ENCODE data around the gene ATCAY.

ATCAY gene

DNA sequence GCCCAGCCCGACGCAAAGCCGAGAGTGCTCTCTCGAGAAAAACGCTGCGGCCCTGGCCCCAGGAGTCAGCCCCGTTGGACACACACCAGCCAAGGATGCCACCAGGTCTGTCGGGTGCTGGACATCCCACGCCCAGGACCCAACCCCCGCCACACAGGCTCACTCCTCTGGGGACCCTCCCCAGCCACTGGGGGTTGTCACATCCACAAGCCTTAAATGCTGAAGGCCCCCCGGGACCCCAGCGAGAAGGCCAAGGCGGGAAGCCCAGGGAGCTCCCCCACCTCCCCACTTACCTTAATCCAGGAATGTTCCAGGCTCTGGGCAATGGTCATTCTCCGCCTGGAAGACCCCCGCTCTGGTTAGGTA lies 79.3 kb downstream of the ATCAY start:
- TF ChIP-seq, protein P1, sequence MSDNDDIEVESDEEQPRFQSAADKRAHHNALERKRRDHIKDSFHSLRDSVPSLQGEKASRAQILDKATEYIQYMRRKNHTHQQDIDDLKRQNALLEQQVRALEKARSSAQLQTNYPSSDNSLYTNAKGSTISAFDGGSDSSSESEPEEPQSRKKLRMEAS (IDR thresholded peaks at IDR 0.05), result no peak
- no peak for TF ChIP-seq NFIC (IDR thresholded peaks at IDR 0.05)
- no peak for TF ChIP-seq CEBPB (IDR thresholded peaks at IDR 0.05)
- TF ChIP-seq, protein P2, sequence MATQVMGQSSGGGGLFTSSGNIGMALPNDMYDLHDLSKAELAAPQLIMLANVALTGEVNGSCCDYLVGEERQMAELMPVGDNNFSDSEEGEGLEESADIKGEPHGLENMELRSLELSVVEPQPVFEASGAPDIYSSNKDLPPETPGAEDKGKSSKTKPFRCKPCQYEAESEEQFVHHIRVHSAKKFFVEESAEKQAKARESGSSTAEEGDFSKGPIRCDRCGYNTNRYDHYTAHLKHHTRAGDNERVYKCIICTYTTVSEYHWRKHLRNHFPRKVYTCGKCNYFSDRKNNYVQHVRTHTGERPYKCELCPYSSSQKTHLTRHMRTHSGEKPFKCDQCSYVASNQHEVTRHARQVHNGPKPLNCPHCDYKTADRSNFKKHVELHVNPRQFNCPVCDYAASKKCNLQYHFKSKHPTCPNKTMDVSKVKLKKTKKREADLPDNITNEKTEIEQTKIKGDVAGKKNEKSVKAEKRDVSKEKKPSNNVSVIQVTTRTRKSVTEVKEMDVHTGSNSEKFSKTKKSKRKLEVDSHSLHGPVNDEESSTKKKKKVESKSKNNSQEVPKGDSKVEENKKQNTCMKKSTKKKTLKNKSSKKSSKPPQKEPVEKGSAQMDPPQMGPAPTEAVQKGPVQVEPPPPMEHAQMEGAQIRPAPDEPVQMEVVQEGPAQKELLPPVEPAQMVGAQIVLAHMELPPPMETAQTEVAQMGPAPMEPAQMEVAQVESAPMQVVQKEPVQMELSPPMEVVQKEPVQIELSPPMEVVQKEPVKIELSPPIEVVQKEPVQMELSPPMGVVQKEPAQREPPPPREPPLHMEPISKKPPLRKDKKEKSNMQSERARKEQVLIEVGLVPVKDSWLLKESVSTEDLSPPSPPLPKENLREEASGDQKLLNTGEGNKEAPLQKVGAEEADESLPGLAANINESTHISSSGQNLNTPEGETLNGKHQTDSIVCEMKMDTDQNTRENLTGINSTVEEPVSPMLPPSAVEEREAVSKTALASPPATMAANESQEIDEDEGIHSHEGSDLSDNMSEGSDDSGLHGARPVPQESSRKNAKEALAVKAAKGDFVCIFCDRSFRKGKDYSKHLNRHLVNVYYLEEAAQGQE (IDR thresholded peaks at IDR 0.05; ENCODE audit: low read depth), result no peak
- TF ChIP-seq YY1 (IDR thresholded peaks at IDR 0.05; ENCODE audit: low read depth), result no peak
- no peak for TF ChIP-seq FOXM1 (IDR thresholded peaks at IDR 0.05; ENCODE audit: borderline replicate concordance, low read depth)

DNA sequence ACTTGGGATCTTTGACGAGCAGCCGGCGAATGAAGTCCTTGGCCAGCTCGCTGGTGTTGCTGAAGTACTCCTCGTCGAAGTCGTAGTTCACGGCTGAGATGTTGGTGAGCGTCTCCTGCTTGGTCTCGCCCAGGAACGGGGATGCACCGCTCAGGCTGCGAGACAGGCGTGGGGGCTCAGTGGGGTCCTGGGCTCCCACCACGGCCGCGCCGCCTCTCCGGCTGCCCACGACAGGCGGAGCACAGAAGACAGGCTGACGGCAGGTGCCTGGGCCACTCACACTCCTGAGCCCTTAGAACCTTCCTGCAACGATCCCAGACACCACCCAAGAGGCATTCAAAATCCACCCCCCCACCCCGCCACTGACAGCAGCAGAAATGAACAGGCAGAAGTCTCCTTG lies 80.5 kb downstream of the ATCAY start:
- TF ChIP-seq YY1 (IDR thresholded peaks at IDR 0.05; ENCODE audit: low read depth) (no peak), TAF1 (IDR thresholded peaks at IDR 0.05; ENCODE audit: low read depth) (no peak), RAD21 (IDR thresholded peaks at IDR 0.05; ENCODE audit: low read depth) (no peak), ZBTB7A (IDR thresholded peaks at IDR 0.05; ENCODE audit: low read depth) (no peak), FOXM1 (IDR thresholded peaks at IDR 0.05; ENCODE audit: borderline replicate concordance, low read depth) (no peak), NFIC (IDR thresholded peaks at IDR 0.05) (no peak), TEAD4 (IDR thresholded peaks at IDR 0.05) (no peak)
- TF ChIP-seq, protein P2 (IDR thresholded peaks at IDR 0.05; ENCODE audit: low read depth), result no peak

DNA sequence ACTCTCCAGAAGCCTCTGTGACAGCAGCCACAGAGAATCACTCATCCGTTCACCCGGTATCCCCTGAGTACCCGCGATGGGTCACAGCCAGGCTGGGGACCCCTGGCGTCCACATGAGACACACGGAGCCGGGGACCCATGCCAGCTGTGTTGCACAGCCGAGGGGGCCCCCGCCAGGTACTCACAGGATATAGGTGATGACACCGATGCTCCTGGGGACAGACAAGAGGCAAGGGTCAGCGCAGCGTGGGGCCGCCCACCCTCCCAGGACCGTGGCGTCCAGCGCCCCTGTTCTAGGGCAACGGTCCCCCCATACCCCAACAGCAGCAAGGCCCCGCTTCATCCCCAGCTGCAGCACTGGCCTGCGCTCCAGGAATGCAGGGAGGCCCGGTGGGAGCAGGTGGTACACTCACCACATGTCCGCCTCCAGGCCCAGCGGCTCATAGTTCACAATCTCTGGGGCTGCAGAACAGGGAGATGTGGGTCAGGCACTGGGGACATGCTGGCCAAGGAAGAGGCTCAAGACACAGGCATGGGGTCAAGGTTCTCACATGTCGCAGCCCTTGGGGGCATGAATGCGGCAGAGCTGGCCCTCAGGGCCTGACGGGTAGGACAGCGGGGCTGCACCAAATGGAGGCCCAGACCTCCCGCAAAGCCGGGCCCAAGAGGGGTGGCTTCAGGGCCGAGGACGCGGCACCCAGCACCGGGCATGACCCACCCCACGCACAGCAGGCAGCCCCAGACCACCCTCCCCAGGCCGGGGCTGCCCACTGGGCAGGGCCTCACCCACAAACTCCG lies 83.2 kb downstream of the ATCAY start:
- TF ChIP-seq, protein P1 (IDR thresholded peaks at IDR 0.05), result no peak
- TF ChIP-seq YY1 (IDR thresholded peaks at IDR 0.05; ENCODE audit: low read depth) (no peak), NFIC (IDR thresholded peaks at IDR 0.05) (no peak), TAF1 (IDR thresholded peaks at IDR 0.05; ENCODE audit: low read depth) (no peak), CREB1 (IDR thresholded peaks at IDR 0.05; ENCODE audit: low read depth) (no peak), ZBTB7A (IDR thresholded peaks at IDR 0.05; ENCODE audit: low read depth) (no peak), EP300 (IDR thresholded peaks at IDR 0.05; ENCODE audit: borderline replicate concordance) (no peak), FOXM1 (IDR thresholded peaks at IDR 0.05; ENCODE audit: borderline replicate concordance, low read depth) (no peak), TCF12 (IDR thresholded peaks at IDR 0.05; ENCODE audit: low read depth) (no peak), RAD21 (IDR thresholded peaks at IDR 0.05; ENCODE audit: low read depth) (no peak), CEBPB (IDR thresholded peaks at IDR 0.05) (no peak), EGR1 (IDR thresholded peaks at IDR 0.05) (no peak)
- TF ChIP-seq, protein P2 (IDR thresholded peaks at IDR 0.05; ENCODE audit: low read depth), result no peak
- TF ChIP-seq, protein P3, sequence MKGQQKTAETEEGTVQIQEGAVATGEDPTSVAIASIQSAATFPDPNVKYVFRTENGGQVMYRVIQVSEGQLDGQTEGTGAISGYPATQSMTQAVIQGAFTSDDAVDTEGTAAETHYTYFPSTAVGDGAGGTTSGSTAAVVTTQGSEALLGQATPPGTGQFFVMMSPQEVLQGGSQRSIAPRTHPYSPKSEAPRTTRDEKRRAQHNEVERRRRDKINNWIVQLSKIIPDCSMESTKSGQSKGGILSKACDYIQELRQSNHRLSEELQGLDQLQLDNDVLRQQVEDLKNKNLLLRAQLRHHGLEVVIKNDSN (IDR thresholded peaks at IDR 0.05), result no peak

DNA sequence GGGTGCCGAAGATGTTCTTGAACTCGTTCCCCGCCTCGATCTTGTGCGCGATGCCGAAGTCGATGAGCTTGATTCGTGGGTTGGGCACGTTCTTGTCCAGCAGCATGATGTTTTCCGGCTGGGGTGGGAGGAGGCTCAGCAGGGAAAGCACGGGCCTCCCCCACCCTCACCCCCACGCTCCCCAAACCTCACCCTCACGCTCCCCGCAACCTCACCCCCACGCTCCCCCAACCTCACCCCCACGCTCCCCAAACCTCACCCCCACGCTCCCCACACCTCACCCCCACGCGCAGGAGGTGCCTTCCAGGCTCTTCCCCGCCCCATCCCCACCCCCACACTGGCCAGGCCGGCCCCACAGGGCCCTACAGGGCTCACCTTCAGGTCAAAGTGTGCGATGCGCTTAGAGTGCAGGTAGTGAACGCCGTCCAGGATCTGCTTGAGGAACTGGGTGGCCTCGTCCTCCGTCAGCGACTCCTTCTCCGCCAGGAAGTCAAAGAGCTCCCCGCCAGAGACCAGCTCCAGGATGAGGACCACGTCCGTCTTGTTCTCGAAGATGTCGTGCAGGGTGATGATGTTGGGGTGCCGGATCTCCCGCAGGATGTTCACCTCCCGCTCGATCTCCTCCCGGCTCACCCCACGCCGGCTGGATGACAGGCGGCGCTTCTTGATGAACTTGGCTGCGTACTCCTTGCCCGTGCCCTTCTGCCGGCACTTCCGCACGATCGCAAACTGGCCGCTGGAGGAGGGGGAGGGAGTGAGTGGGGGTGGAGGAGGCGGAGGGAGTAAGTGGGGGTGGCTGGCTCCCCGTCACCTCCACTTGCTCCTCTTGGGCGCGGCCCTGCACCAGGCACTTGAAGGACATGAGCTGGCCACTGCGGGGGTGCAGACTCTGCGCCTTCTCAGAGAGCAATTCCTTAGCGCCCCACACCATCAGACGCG lies 84.0 kb downstream of the ATCAY start:
- TF ChIP-seq CREB1 (IDR thresholded peaks at IDR 0.05; ENCODE audit: low read depth) (no peak), NFIC (IDR thresholded peaks at IDR 0.05) (no peak), TEAD4 (IDR thresholded peaks at IDR 0.05) (no peak), TCF12 (IDR thresholded peaks at IDR 0.05; ENCODE audit: low read depth) (no peak)
- TF ChIP-seq, protein P1 (IDR thresholded peaks at IDR 0.05), result no peak
- TF ChIP-seq, protein P2 (IDR thresholded peaks at IDR 0.05; ENCODE audit: low read depth), result no peak
- TF ChIP-seq, protein P3 (IDR thresholded peaks at IDR 0.05), result no peak
